Fibroblast of skin of right quadriceps (primary cell): Measurements from ENCODE around the gene ITGA11.
"Not testable (repeated sequence)": the region's sequence is repeated elsewhere in the genome, so short reads cannot be mapped to it uniquely, and the experiment has no call there.

Experiments used
- DNase-seq: peaks from one replicate; pipeline ENCODE4 v3.0.0-alpha.2; 2013

ITGA11 gene

DNA sequence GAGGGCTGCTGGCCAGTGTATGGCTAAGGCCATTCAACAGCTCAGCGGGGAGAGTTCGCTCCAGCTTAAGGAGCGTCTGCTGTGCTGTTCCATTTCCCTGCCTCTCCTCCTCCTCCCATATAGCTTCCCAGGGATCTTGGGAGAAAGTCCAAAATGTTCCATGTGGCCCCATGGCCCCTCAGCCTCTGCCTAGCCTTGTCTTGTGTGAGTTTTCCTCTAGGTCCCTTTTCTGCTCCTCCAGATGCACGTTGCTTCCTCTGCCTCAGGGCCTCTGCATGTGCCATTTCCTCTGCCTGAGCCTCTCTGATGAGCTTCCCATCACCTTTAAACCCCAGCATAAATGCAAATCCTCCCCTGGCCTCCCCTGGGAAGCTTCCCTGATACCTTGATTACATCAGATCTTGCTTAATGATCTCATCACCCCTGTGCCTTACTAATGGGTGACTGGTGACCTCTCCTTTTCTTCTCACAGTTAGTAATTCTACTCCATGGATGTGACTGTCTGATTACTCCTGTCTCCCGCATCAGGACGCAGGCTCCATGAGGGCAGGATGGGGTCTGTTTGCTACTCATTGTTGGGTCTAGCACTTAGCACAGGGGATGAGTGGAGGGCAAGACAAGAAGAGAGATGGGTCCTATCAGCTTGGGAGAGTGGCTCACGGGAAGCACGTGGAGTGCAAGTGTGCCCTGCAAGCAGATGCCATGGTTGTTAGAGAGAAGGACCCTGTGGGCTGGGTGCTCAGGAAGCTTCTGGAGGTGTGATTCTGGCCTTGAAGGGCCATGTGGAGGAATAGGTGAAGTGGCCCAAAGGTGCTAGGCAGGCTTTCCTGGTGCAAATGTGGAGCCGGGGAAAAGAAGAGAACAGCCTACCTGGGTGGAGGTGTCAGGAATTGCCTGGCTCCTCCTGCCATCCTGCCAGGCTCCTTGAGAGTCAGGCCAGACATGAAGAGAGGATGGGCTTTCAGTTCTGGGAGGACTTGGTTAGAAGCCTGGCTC is 23.8 kb downstream of the ITGA11 start:
- no peak for DNase-seq

- peak; percentile 65 for DNase-seq
Observed at GRCh38 chr15:68407141-68407885, 24.6 kb downstream of the ITGA11 start.

DNA sequence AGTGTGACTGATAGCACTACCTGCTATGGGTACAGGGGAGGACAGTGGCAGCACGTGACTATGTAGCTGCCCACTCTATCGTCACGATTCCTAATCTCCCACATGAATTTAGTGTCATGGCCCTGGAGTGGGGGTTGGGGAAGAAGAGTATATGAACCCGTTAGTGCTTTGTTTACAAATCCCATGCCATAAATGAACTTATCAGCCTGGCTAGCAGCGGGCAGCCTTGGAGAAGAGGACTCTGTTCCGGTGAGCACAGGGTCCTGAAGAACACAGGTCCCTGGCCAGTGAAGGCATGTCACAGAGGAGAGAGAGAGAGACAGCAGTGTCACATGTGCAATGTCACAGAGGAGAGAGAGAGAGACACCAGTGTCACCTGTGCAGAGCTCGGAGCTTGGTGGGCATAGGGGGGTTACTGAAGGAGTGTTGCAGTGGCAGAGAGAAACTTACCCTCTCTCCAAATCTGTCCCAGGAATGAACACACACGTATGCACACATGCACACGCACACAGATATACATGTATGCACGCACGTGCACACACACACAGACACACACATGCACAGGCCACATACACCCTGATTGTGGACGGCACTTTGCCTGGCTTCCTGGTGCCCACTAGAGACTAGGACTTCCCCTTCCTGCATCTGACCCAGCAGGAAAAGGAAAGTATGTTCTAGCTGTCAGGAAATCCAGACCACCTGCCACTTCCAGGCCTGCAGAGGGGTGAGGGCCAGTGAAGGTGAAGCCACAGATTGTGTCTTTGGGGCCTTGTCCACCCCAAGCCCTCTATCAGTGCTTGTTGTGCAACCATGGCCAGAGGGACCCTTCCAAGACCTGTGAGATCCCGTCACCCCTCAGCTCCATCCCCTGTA is 26.3 kb downstream of the ITGA11 start:
- no peak for DNase-seq

DNA sequence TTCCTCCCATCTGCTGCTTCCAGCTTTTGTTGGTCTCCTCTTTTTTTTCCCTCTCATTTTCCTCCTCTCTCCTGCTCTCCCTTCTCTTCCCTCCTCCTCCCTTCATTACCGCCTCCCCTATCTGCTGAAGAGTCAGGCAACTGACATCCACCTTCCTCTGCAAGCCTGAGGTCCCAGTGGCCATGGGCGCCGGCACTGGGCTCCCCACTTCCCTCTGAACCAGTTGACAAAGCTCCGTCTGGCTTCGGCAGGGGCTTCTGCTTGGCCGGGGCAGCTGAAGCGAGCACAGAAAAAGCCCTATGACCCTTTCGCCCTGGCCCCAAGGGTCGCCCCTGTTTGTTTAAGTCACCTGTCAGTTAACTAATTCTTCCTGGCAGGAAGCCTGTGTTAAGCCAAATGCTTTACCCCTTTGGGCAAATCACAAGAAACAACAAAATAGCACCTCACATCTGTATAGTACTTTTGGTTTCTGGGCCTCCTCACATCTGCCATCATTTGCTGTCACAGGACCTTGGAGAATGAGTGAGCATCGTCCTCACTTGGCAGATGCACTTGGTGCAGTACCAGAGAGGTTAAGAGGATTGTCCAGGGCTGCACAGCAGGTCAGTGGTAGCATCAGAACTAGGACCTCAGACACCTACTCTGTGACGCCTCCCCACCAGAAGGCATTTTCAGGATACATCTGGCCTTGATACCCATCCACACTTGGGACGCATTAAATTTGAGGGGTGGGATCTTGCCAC is 27.7 kb downstream of the ITGA11 start:
- DNase-seq: no peak

GRCh38 chr15:68403161-68403941 is 28.6 kb downstream of the ITGA11 start:
- no peak for DNase-seq

DNA sequence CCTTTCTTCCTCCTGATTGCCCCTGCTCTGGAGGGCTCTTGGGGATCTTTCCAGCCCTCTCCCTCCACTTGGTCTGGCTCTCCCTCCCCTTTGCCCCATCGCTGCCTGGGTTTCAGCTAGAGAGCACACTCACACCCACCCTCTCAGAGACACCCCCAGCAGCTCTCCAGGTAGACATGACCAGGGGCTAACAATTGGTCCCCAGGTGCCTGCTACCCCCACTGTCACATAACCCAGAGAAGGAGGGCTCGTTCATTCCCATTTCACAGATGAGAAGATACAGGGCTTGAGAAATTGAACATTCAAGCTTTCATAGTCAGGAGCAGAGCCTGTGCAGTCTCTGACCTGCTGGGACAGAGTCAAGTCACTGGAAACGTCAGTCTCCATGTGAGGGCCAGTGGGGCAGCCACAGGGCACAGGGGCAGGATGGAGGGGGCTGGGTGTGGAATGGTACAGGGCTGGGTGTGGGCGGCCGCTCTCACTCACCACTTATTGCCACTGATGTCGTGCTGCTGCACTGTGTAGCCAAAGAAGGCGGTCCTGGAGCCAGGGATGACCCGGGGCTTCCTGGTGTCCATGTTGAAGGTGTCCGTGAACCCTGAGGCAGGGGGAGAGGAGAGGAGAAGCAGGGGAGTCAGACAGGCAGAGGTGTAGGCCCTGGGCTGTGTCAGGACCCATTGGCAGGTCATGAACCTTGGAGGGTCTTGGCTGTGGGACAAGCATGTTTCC is 29.4 kb downstream of the ITGA11 start:
- DNase-seq: no peak

DNA sequence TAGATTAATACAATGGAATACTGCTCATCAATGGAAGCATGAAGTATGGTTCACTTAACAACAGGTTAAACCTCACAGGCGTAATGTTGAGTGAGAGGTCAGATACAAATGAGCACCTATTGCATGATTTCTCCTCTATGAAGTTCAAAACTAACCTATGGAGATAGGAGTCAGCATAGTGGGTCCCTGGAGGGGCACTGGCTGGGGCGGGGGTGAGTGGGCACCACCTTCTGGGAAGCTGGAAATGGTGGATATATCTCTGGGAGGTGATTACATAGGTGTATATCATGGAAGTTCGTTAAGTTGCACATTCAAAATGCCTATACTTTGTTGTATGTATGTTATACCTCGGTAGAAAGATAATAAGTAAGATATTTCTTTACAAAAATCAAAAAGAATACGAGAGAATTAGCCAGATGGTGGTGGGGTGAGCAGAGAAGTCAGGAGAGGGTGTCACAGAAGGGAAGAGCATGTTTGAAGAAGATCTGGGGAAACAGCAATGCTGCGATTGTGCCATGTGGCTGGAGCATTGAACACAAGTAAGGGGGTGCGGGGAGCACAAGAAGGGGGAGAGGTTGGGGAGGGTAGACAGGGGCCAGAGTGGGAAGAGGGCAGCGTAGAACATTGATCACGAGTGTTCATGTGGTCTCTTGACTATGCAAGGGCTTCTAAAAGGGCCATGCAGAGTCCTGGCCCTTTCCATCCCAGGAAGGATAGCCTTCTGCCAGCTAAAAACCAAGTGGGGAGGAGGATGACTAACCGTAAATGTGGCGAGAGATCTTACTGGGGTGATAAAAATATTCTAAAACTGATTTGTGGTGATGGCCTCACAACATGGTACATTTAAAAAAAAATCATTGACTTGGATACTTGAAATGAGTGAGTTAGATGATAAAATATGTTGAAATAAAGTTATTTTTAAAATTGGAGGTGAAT is 30.2 kb downstream of the ITGA11 start:
- no peak for DNase-seq

- no peak for DNase-seq
Observed at GRCh38 chr15:68400066-68400456, 31.9 kb downstream of the ITGA11 start.

GRCh38 chr15:68399096-68400065 is 32.6 kb downstream of the ITGA11 start:
- DNase-seq: no peak

DNA sequence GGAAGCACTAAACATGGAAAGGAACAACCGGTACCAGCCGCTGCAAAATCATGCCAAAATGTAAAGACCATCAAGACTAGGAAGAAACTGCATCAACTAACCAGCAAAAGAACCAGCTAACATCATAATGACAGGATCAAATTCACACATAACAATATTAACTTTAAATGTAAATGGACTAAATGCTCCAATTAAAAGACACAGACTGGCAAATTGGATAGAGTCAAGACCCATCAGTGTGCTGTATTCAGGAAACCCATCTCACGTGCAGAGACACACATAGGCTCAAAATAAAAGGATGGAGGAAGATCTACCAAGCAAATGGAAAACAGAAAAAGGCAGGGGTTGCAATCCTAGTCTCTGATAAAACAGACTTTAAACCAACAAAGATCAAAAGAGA is 34.0 kb downstream of the ITGA11 start:
- not testable (repeated sequence) for DNase-seq

GRCh38 chr15:68396068-68396467 is 35.9 kb downstream of the ITGA11 start:
- DNase-seq: no peak

DNA sequence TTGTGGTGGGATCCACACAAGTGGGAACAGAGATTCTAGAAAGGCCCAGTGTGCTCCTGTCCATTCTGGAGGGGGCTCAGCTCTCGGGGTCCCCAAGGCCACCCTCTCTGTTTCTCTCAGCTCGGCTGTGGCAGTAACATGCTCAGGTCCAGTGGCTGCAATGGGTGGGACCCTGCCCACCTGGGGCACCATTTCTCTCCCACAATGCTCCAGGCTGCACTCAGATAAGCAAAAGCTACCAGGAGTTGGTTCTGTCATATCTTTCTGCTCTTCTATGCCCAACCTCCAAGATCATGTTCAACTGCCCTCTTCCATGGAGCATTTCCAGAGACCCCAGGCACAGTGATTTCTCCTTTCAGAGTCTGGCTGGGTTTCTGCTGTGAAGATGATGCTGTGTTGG is 40.8 kb downstream of the ITGA11 start:
- no peak for DNase-seq

DNA sequence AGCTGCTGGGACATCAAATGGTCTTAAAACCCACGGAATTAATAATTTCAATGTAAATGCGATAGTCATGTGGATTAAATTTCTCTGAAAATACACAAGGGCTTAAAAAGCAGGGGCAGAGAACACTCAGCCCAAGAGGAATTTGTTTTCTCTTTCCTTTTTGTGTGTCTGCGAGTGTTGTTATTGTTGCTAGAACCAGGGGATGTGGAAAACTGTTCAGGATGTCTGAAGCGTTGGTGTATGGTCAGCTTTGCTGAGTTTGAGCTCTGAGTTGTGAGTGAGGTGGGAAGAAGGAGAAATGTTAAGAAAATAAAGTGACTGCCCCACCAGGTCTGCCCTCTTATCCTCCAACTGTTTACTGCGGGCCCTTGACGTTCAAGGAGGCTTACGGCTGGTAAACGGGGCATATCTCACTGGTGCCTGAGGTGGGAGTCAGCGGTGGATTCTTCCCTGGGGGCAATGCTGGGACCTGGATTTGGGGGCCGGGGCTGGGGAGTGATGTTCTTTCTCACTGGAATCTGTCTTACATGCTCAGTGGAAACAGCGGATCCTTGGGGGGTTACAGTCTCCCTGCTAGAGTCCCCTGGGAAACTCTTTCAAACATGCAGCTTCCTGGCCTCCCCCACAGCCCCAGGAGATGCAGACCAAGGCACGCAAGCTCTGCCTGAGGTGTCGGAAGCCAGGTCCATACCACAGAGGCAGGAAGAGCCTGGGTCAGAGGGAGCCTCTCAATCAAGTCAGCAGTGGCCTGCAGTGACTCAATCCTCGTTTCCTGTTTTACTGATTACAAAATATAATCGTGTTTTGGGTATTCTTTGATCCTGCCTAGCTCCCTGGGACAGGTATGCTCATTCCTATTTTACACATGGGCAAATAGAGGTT is 41.8 kb downstream of the ITGA11 start:
- DNase-seq: peak; percentile 82

GRCh38 chr15:68389041-68389930 is 42.7 kb downstream of the ITGA11 start:
- no peak for DNase-seq

- DNase-seq: peak; percentile 42
Observed at GRCh38 chr15:68387381-68388143, 44.4 kb downstream of the ITGA11 start.
